ENCODE data around the gene TES. TPM values are rescaled to one million over a fixed set of nuclear protein-coding genes. Genes with fewer than 3 reads are reported as not detected.
"Not testable (repeated sequence)": the region's sequence is repeated elsewhere in the genome, so short reads cannot be mapped to it uniquely, and the experiment has no call there.

The TES gene
- total RNA-seq, 1 experiment from 2014 or later, result 1.8 TPM

GRCh38 chr7:116284390-116284789 lies 74.1 kb downstream of the TES start:
- no peak for DNase-seq (ENCODE audit: low spot score)

DNA sequence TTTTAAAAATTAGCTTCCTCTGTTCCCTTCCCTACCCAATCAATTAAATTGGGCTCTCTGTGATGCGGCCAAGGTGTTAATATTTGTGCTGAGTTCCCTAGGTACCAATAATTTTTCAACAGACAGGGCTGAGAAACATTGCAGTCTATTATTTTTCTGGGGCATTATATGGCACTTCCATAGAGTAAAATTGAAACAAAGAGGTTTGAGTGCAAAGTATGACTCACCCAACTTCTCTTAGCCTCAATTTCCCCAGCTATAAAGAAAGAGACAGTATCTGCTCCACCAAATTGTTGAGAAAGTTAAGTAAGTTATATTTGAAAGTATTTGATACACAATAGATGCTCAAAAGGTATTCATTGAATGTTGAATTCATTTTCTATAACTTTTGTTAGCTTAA lies 74.9 kb downstream of the TES start:
- DNase-seq (ENCODE audit: low spot score), result no peak

- DNase-seq (ENCODE audit: low spot score), result no peak
These were observed 80.4 kb downstream of the TES start for GRCh38 chr7:116290740-116291139.

DNA sequence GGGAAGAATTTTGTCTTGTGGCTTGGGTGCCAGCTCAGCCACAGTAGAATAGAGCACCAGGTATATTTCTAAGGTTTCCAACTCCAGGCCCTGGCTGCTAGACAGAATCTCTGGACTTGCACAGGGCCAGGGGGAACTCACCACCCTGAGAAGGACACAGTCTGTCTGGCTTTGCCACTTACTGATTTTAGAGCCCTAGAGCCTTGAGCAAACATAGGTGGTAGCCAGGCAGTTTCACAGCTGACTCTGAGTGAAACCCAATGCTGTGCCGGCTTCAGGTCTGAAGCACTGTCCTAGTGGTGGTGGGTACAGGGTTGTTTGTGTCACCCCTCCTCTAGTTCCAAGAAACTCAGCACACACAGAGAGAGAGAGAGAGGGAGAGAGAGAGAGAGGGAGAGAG lies 81.6 kb downstream of the TES start:
- DNase-seq (ENCODE audit: low spot score), result no peak

GRCh38 chr7:116292381-116292780 lies 82.0 kb downstream of the TES start:
- DNase-seq (ENCODE audit: low spot score), result no peak

GRCh38 chr7:116293139-116293538 lies 82.8 kb downstream of the TES start:
- no peak for DNase-seq (ENCODE audit: low spot score)

- no peak for DNase-seq (ENCODE audit: low spot score)
These were observed 83.3 kb downstream of the TES start for GRCh38 chr7:116293633-116294032.

- not testable (repeated sequence) for DNase-seq (ENCODE audit: low spot score)
These were observed 85.6 kb downstream of the TES start for GRCh38 chr7:116295903-116296302.

GRCh38 chr7:116298055-116298454 lies 87.7 kb downstream of the TES start:
- DNase-seq (ENCODE audit: low spot score), result no peak

- DNase-seq (ENCODE audit: low spot score), result no peak
These were observed 88.2 kb downstream of the TES start for GRCh38 chr7:116298576-116298975.

GRCh38 chr7:116305485-116306408 lies 95.4 kb downstream of the TES start:
- no peak for DNase-seq (ENCODE audit: low spot score)

GRCh38 chr7:116306409-116307048 lies 96.2 kb downstream of the TES start:
- no peak for DNase-seq (ENCODE audit: low spot score)

DNA sequence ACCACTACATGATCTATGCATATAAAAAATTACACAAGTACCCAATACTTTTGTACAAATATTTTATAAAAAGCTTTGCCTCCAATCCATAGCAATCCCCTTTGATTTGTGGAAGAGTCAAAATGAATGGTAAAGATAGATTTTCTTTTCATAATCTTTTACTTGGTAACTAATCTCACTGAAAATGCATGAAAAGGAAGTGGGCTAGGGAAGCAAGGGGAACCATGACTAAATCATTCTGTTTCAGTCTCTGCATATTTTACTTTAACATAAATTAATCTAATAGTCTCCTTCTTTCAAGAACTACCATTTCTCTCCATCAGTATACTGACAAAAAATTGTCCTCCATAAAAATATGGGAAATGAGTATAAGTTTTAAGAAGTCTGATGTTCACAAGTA lies 96.9 kb downstream of the TES start:
- no peak for DNase-seq (ENCODE audit: low spot score)

Other genes starting within 250 kb of the TES start
- gene TFEC, start 179.8 kb upstream of the TES start, total RNA-seq (2014; rRNA removed; shearing (Covaris generic)), result 0.07 and 0.43 TPM in 2 replicates

Data from A172 (cell line).